NCI-H1694 (cell line): ENCODE results near the gene GRIK2.
"Not testable (repeated sequence)": the region's sequence is repeated elsewhere in the genome, so short reads cannot be mapped to it uniquely, and the experiment has no call there.

Experiments
- DNase-seq: peaks from one replicate; lab custom pipeline; 2025; lab: John Stamatoyannopoulos, UW

Gene GRIK2

GRCh38 chr6:101633081-101633480 lies 239.6 kb downstream of the GRIK2 start:
- peak; percentile 1 for DNase-seq

GRCh38 chr6:101638865-101639264 lies 245.4 kb downstream of the GRIK2 start:
- DNase-seq: not testable (repeated sequence)

DNA sequence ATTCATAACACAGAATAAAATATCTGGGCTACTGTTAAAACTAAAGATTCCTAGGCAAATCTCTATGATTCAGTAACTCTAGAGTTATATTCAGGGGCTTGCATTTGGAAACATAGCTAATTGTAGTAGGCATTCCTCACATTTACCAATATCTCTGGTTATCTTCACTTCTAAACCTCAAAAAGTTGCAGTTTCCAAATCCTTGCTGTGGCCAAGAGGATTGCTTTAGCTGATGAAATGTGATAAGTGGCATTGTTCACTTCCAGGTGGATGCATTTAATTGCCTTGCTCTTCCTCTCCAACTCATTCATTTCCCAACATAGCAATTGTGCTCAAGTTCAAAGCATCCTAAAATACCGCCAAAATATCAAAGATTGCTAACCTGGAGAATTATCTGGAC lies 246.6 kb downstream of the GRIK2 start:
- DNase-seq: no peak

GRCh38 chr6:101645770-101646169 lies 252.3 kb downstream of the GRIK2 start:
- DNase-seq: no peak

GRCh38 chr6:101650402-101651100 lies 257.0 kb downstream of the GRIK2 start:
- DNase-seq: no peak

GRCh38 chr6:101652079-101652478 lies 258.6 kb downstream of the GRIK2 start:
- no peak for DNase-seq

DNA sequence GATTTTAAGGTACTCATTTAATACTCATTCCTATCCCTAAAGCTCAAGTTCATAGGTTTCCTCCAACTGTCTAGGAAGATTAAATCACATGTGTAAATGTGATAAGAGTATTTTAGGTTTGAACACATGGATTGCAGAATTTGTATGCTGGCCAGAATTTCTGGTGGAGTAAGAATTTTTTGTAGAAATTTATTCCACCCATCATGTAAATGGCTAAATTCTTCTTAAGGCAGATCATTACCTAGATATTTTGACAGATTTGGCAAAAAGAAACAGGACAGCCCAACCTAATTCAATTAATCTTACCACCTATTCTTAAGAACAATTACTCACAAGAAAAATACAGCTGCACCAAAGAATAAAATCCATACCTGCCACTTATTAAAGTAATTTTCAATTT lies 261.6 kb downstream of the GRIK2 start:
- DNase-seq: no peak

DNA sequence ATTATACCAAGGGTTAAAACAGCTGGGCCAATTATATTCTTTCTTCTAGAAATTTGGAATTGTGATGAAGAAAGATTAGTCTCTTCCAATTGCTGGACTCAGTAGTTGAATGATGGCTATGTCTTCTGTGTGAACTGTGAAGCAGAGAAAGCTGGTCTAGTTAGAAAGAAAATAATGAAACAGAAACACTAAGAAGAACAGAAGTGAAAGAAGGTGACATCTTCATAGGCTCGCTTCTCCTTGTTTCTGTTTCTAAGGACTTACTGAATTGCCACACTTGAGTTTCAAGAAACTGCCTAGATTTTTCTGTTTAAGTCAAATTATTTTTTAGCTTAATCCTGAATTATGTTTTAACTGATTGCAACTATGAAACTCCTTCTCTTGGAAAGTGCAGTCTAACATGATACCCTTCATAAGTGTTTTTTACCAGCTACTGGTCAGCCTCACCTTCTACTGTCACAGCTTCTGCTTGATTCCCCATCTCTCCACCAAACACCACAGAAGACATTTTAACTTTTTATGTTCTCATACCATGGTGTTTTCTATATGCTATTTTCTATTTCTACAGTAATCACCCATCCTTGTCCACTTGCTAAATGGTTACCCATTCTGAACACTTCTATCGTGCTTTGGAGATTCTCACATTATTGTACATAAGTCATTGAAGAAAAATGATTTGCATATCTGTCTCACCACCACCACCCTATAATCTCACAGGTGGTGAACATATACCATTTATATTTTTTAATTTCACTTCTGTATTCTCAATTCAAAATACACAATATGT lies 268.8 kb downstream of the GRIK2 start:
- no peak for DNase-seq

GRCh38 chr6:101663100-101663499 lies 269.6 kb downstream of the GRIK2 start:
- no peak for DNase-seq

- DNase-seq: no peak
Measured at GRCh38 chr6:101666256-101666655, 272.7 kb downstream of the GRIK2 start.

- peak; percentile 7 for DNase-seq
Measured at GRCh38 chr6:101668496-101669030, 275.1 kb downstream of the GRIK2 start.

DNA sequence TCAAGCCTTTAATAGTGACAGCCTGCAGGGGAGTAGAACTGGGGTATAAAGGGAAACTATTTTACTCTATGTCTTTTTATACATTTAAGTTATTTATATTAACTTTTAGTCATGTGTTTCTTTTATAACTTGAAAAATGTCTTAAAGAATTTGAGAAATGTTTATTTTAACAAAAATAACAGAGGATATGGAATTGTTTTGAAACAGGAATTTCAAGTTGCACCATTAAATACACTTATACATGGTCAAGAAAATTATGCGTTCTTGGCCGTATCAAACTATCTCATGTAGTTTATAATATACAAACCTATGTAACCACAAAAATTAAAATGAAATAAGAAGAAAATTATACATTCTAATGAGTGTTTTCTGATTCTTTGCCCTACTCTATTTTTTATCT lies 282.7 kb downstream of the GRIK2 start:
- DNase-seq: no peak

GRCh38 chr6:101682937-101683336 lies 289.4 kb downstream of the GRIK2 start:
- DNase-seq: no peak

DNA sequence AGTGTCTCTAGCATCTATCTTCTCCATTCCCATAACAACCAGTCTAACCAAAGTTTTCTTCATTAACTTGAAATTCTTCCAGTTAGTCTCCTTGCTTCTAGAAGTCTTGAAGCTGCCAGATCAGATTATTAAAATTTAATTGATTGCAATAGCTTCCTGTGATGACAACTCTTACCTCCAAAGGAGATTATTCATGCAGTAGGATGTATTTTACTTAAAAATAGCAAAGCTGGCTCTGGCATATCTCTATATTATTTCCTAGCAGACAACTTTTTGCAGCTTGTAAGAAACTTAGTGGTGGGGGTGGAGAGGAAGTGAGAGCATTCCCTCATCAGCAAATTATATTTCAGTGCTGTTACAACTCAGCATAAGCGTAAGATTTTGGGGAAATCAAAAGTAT lies 290.4 kb downstream of the GRIK2 start:
- no peak for DNase-seq

DNA sequence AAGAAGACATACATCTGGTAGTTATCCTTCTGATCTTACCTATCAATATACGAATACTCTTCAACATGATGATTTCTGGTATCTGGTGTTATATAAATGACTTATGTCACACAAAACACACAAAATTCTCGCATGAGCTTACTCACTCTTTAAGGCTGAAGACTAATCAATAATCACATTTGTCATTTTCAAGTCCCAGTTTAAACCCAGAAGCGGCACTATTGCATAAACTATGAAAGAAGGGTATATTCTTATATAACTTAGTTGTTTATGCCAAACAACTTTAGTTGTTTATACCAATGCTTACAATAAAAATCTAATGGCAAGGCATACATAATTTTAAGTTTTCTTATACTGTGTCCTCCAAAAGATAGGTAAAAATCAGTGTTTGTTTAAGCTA lies 293.1 kb downstream of the GRIK2 start:
- DNase-seq: no peak

- no peak for DNase-seq
Measured at GRCh38 chr6:101689156-101689555, 295.6 kb downstream of the GRIK2 start.

- no peak for DNase-seq
Measured at GRCh38 chr6:101689695-101690094, 296.2 kb downstream of the GRIK2 start.

DNA sequence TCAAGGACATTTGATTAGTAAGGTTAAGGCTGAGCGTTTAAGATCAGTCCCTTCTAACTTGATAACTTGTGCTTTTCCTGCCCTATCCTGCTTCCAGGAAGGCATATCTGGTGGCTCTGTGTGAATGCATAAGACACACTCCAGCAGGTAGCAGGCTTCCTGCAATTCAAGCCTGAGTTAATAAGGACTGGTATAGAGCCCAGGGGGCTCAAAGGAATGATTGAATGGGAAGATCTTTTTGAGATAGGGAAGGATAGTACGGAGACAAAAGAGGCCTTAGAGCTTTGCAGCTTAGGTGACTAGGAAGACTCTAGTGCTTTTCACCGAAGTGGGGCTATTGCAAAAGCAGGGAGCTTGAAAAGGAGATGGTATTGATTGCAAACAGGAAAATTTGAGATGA lies 307.1 kb downstream of the GRIK2 start:
- DNase-seq: no peak

DNA sequence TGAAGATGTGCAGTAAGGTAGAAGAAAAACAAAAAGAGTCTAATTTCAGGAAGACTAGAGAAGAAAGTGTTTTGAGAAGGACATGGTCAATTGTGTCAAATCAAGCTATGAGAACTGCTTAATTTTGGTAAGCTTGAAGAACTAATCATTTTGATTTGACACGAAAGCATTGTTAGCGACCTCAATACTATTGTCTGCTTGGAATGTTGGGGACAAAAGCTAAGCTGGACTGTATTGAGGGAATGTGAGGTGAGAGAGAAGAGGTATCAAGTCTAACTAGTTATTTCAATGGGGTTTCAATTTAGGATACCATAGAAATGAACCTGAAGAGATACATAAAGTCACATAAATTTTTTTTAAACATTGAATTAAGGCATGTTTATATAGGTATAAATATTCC lies 309.8 kb downstream of the GRIK2 start:
- DNase-seq: no peak

- DNase-seq: no peak
Measured at GRCh38 chr6:101705866-101706265, 312.4 kb downstream of the GRIK2 start.

DNA sequence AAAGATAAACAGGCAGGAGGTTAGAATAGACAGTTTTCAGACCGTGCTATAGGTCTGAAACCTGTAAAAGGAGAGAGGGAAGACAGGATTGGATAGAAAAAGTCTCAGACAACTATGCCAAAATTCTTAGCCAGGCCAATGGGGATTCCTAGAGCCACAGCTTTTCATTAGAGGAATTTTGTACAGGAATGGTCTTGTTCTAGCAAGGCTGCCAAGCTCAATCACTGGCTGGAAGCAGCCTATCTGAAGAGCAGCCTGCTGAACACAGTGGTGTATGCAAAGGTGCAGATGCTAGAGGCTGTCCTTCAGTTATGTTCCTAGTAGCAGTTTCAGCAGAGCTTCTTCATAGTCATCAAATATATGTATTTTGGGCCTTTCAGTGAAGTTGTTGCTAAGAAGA lies 313.1 kb downstream of the GRIK2 start:
- DNase-seq: no peak

- no peak for DNase-seq
Measured at GRCh38 chr6:101711518-101711917, 318.0 kb downstream of the GRIK2 start.

GRCh38 chr6:101716387-101716786 lies 322.9 kb downstream of the GRIK2 start:
- DNase-seq: no peak
